Esophagus muscularis mucosa (tissue), 3 donors: ENCODE measurements around the gene GALNT7.

Experiments
- POLR2A ChIP-seq: fragments of 450-650 bp; IDR thresholded peaks from one replicate; pipeline ENCODE4 v1.6.1; 2017; ENCODE audit warnings: antibody characterized with exemption, moderate library complexity, mild to moderate bottlenecking, low read depth
- POLR2AphosphoS5 ChIP-seq, 2 donors: sonication (generic); formaldehyde crosslinking; IDR thresholded peaks; one replicate each; pipeline ENCODE4 v1.6.1; 2017; ENCODE audit warnings: antibody characterized with exemption in 2 of 2
- TF ChIP-seq, protein P1 (sequence below), 3 experiments: fragments of 200-600 bp in 2 of 3; fragments of 450-650 bp in 1 of 3; sonication (generic) in 2 of 3; IDR thresholded peaks; one replicate each; pipeline ENCODE4 v1.5.1; 2017 to 2019; ENCODE audit warnings: antibody characterized with exemption in 3 of 3, mild to moderate bottlenecking in 2 of 3, moderate library complexity in 1 of 3

DNA sequence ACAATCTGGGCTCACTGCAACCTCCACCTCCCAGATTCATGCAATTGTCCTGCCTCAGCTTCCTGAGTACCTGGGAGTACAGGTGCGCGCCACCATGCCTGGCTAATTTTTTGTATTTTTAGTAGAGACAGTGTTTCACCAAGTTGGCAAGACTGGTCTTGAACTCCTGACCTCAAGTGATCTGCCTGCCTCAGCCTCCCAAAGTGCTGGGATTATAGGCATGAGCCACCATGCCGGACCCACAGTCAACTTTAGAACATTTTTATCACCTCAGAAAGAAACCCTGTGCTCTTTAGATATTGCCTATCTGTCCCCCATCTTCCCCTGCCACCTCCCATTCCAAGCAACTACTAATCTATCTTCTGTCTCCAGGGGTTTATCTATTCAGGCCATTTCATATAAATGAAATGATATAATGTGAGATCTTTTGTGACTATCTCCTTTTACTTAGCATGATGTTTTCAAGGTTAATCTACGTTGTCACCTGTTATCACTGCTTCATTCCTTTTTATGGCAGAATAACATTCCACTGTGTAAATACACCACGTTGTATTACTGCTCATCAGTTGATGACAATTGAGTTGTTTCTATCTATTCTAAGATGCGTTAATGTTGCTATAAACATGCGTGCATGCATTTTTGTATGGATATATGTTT, 44.3 kb upstream of the GALNT7 start:
- TF ChIP-seq, protein P1, sequence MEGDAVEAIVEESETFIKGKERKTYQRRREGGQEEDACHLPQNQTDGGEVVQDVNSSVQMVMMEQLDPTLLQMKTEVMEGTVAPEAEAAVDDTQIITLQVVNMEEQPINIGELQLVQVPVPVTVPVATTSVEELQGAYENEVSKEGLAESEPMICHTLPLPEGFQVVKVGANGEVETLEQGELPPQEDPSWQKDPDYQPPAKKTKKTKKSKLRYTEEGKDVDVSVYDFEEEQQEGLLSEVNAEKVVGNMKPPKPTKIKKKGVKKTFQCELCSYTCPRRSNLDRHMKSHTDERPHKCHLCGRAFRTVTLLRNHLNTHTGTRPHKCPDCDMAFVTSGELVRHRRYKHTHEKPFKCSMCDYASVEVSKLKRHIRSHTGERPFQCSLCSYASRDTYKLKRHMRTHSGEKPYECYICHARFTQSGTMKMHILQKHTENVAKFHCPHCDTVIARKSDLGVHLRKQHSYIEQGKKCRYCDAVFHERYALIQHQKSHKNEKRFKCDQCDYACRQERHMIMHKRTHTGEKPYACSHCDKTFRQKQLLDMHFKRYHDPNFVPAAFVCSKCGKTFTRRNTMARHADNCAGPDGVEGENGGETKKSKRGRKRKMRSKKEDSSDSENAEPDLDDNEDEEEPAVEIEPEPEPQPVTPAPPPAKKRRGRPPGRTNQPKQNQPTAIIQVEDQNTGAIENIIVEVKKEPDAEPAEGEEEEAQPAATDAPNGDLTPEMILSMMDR (IDR thresholded peaks at IDR 0.05), result no peak
- no peak for TF ChIP-seq POLR2A
- TF ChIP-seq POLR2AphosphoS5 (IDR thresholded peaks at IDR 0.05), result no peak
